GM12873 (cell line): ENCODE measurements around the gene SLC12A5.

Source experiments
- TF ChIP-seq, protein P1 (sequence below): IDR thresholded peaks from 2 replicates; pipeline ENCODE4 v1.5.1; 2012; ENCODE audit warnings: low read depth, mild to moderate bottlenecking, moderate library complexity, low read length, control low read depth; ENCODE audit not compliant: insufficient read depth; ENCODE audit errors: missing control alignments

Gene SLC12A5

DNA sequence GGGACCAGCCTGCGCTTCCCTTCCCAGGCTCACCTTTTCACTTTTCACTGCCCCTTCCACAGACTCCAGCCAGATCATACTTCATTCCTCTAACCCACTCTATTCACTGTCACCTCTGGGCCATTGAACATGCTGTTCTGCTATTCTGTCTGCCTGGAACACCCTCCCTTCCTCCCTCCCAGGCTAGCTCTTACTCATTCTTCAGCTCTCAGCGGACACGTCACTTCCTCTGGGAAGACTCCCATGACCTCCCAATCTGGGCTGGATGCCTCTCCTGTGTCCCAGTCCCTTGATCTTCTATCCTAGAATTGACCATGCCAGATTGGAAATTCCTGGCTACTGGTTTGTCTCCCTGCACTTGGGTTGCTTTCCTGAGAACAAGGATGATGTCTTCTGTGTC lies 5.0 kb downstream of the SLC12A5 start:
- TF ChIP-seq, protein P1, sequence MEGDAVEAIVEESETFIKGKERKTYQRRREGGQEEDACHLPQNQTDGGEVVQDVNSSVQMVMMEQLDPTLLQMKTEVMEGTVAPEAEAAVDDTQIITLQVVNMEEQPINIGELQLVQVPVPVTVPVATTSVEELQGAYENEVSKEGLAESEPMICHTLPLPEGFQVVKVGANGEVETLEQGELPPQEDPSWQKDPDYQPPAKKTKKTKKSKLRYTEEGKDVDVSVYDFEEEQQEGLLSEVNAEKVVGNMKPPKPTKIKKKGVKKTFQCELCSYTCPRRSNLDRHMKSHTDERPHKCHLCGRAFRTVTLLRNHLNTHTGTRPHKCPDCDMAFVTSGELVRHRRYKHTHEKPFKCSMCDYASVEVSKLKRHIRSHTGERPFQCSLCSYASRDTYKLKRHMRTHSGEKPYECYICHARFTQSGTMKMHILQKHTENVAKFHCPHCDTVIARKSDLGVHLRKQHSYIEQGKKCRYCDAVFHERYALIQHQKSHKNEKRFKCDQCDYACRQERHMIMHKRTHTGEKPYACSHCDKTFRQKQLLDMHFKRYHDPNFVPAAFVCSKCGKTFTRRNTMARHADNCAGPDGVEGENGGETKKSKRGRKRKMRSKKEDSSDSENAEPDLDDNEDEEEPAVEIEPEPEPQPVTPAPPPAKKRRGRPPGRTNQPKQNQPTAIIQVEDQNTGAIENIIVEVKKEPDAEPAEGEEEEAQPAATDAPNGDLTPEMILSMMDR: no peak

DNA sequence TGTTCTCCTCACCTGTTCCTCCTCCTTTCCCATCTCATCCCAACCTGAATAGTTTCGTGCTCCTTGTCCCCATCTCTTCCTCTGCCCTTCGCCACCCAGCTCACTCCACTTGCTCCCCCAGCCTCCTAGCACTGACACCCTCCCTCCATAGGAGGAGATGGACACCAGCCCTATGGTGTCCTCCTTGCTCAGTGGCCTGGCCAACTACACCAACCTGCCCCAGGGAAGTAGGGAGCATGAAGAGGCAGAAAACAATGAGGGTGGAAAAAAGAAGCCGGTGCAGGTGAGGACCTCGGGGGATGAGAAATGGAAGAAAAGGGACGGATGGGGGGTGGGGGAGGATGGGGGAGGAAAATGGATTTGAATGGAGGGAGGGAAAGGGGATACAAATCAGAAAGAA lies 6.2 kb downstream of the SLC12A5 start:
- TF ChIP-seq, protein P1: no peak

DNA sequence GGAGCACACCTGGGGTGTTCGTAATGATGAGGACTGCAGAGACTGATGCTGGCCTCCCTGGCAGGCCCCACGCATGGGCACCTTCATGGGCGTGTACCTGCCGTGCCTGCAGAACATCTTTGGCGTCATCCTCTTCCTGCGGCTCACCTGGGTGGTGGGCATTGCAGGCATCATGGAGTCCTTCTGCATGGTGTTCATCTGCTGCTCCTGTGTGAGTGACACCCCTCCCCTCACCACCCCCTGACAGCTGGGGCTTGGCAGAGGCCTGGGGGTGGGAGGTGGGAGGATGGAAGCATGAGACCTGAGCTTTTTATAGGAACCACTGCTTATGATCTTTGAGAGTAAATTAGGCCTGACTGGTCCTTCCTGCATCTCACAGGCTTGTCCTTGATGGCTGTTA lies 6.7 kb downstream of the SLC12A5 start:
- TF ChIP-seq, protein P1: no peak

DNA sequence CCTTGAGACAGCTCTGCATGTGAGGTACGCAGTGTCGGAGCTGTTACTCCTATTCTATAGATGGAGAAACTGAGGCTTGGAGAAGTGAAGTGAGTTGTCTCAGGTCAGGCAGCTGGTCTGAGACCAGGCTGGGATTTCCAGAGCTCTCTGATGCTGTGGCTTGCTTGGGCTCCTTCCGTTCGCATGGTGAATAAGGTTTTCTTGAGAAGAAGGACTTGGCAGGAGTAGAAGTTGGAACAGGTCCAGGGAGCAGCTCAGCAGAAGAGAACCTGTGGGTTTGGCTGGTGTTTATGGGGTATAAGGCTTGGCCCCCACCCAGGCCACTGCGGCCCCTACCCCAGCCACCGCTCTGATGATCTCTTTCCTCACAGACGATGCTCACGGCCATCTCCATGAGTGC lies 7.4 kb downstream of the SLC12A5 start:
- TF ChIP-seq, protein P1: no peak

DNA sequence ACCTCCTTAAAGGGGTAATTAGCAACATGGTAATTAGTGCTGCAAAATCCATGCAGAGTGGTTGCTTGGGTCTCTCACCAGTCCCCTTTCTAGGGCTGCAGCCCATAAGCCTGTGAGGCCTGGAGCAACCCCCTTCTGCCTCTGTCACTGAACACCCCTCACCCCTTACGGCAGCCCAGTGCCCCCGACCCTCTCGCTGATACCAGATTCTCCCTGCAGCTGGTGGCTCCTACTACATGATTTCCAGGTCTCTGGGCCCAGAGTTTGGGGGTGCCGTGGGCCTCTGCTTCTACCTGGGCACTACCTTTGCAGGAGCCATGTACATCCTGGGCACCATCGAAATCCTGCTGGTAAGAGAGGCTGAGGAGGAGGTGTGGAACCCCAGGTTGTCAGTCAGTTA lies 8.0 kb downstream of the SLC12A5 start:
- TF ChIP-seq, protein P1: no peak

DNA sequence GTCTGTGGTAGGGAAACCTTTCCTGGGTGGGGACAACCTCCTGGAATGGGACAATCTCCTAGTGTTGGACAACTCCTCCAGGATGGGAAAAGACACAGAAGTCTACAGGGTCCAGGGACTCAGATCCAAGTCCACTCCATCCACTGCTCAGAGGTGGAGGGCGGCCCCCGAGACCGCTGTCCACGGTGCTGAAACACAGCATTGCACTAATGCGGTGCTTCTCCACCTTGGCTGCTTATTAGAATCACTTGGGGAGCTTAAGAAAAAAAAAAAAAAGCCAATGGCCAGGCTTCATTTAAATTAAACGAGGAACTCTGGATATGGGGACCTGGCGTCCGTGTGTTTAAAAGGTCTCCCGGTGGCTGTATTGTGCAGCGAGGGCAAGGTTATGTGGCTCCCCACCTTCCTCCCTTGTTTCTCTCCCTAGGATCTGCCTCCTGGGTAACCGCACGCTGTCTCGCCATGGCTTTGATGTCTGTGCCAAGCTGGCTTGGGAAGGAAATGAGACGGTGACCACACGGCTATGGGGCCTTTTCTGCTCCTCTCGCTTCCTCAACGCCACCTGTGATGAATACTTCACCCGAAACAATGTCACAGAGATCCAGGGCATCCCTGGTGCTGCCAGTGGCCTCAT lies 12.0 kb downstream of the SLC12A5 start:
- TF ChIP-seq, protein P1: no peak

DNA sequence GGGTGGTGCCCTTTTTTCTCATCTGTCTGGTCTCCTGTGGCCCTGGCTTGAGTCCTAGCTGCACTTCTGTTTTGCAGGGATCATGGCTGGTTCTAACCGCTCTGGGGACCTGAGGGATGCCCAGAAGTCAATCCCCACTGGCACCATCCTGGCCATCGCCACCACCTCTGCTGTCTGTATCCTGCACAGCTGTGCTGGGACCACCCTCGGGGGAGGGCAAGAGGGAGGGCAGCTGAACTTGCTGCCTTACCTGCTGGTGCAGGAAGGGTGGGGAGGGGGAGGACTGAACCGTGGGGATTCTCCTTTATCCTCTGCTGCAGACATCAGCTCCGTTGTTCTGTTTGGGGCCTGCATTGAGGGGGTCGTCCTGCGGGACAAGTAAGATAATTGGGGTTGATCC lies 14.5 kb downstream of the SLC12A5 start:
- TF ChIP-seq, protein P1: no peak
